HUES64 (cell line): ENCODE data around the gene ZNF441. TPM values are rescaled to one million over a fixed set of nuclear protein-coding genes. Genes with fewer than 3 reads are reported as not detected.

ENCODE experiments used
- H3K27ac ChIP-seq: 2 replicates; pipeline ENCODE4 v1.7.0; 2013; ENCODE audit warnings: low read depth, low read length, inconsistent platforms
- H3K27me3 ChIP-seq: 2 replicates; pipeline ENCODE4 v1.6.1; 2013; ENCODE audit warnings: mild to moderate bottlenecking, low read length; ENCODE audit not compliant: insufficient read depth
- H3K36me3 ChIP-seq: 2 replicates; pipeline ENCODE4 v1.6.1; 2013; ENCODE audit warnings: mild to moderate bottlenecking, low read length; ENCODE audit not compliant: insufficient read depth
- H3K4me1 ChIP-seq: 2 replicates; pipeline ENCODE4 v1.6.1; 2013; ENCODE audit warnings: mild to moderate bottlenecking, low read length, moderate library complexity; ENCODE audit not compliant: insufficient read depth
- H3K4me3 ChIP-seq: 2 replicates; pipeline ENCODE4 v1.5.1; 2013; ENCODE audit warnings: mild to moderate bottlenecking, low read length, moderate library complexity
- H3K9ac ChIP-seq: 2 replicates; pipeline ENCODE4 v1.6.1; 2013; ENCODE audit warnings: mild to moderate bottlenecking, low read depth, low read length
- H3K9me3 ChIP-seq: 2 replicates; pipeline ENCODE4 v1.6.1; 2013; ENCODE audit warnings: low read depth, low read length; ENCODE audit not compliant: insufficient read depth
- WGBS: fragments of 150-250, 120-280 bp; methylation state at CpG from one replicate; pipeline ENCODE4 v1.1.7; 2013; ENCODE audit warnings: missing lambda C conversion rate; 5-methylcytosine and 5-hydroxymethylcytosine counted together
- polyA plus RNA-seq, 2 experiments: library from polyadenylated mRNA; stranded (reverse); fragments of 50-300 nt; gene quantifications; one replicate each; pipeline ENCODE4 v1.2.3, GENCODE V29; 2013

ZNF441 gene
- 1.3 TPM for polyA plus RNA-seq (2013, experiment 1 of 2)
- polyA plus RNA-seq (2013, experiment 2 of 2): 1.5 TPM

DNA sequence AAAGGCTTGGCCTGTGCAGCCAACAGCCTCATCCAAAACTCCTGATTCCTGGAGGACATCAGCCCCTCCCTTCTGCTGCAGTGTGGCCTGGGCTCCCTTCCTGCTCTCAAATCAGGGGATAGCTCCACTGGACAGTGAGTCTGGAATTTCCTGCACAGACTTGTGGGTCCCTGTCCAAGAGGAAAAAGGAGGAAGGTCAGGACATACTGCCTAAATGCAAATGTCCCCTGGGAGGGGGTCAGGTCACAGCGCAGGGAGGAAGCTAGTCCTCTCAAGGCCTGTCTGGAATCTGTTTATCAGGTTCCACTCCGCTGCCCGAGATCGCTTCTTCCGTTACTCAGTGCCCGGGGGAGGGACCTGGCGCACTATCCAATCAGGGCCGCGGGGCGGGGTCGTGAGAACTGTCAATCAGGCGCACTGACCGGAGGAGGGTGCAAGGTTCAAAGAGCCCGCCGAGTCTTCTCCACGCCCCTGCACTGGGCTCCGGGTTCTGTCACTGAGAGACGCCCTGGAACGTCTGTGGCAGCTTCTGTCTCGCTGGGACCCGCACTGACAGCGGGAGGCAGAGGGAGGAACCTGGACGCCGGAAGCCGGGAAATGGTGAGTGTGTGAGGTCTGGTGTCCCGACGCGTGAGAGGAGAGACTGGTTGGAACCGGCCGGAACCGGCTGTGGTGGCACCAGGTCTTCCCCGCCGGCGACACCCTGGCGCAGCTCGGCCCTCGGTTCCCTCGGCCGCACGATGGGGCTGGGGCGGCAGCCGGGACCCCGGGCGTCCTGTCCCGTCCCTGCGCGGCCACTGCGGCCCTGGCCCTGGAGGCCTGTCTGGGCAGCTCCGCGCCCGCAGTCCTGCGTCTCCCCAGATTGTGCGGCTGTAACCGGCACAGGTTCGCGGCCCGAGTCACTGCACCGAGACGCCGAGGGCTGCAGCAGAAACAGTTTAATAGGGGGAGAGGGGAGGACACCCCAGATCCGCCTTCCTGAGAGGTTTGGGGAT, at the start of gene ZNF441:
Gene ZNF441 (plus strand): TSS at position 404 of the 995 bp plus-strand sequence. CDS start 194 bp downstream, at position 598.
- WGBS: 2% methylated on average over 61 of the region's 61 CpGs

DNA sequence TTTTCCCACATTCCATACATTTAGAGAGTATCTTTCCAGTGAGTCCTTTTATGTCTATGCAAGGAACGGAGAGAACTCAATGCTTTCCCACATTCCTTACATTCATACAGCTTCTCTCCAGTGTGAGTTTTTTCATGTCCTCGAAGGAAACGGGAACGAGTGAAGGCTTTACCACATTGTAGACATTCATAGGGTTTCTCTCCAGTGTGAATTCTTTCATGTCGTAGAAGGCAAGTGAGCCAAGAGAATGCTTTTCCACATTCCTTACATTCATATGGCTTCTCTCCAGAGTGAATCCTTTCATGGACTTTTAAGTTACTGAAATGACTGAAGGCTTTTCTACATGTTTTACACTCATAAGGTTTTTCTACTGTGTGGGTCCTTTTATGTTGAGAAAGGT, 45.1 kb upstream of the ZNF441 start:
- 95% methylated on average over 5 of the region's 5 CpGs for WGBS
- H3K27me3 ChIP-seq: no peaks in the 10 kb centered on the region
- no peak overlapping the region for H3K4me3 ChIP-seq
- peaks cover 40% of the 10 kb centered on the region for H3K36me3 ChIP-seq
- H3K4me1 ChIP-seq: no peaks in the 10 kb centered on the region
- no peak overlapping the region for H3K9ac ChIP-seq
- H3K9me3 ChIP-seq: peaks cover 34% of the 10 kb centered on the region
- no peak overlapping the region for H3K27ac ChIP-seq

More for the DNA sequence above, at the start of gene ZNF441:
- Histone ChIP-seq H3K27me3 (peaks cover 29% of the 10 kb centered on the region), H3K9ac (peak within 1 kb of the TSS; percentile 60), H3K4me1 (no peaks in the 10 kb centered on the region), H3K36me3 (no peaks in the 10 kb centered on the region), H3K27ac (no peak within 1 kb of the TSS), H3K4me3 (peak within 1 kb of the TSS; percentile 65), H3K9me3 (0 out of 2 replicates have a peak, but pooled peaks cover 12% of the 10 kb centered on the region)

DNA sequence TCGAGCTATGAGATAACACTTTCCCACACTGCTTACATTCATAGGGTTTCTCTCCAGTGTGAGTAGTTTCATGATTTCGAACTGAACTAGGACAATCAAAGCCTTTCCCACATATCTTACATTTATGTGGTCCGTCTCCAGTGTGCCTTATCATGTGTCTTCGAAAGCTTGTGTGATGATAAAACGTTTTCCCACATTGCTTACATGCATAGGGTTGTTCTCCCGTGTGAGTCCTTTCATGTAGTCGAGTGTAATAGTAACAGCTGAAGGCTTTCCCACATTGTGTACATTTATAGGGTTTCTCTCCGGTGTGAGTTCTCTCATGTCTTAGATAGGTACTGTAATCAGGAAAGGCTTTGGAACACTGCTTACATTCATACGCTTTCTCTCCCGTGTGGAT, 44.4 kb upstream of the ZNF441 start:
- Histone ChIP-seq H3K9me3 (peaks cover 34% of the 10 kb centered on the region), H3K9ac (no peak overlapping the region), H3K27ac (no peak overlapping the region), H3K36me3 (peaks cover 40% of the 10 kb centered on the region), H3K4me1 (no peaks in the 10 kb centered on the region), H3K4me3 (no peak overlapping the region), H3K27me3 (no peaks in the 10 kb centered on the region)
- WGBS: 96% methylated on average over 10 of the region's 10 CpGs

DNA sequence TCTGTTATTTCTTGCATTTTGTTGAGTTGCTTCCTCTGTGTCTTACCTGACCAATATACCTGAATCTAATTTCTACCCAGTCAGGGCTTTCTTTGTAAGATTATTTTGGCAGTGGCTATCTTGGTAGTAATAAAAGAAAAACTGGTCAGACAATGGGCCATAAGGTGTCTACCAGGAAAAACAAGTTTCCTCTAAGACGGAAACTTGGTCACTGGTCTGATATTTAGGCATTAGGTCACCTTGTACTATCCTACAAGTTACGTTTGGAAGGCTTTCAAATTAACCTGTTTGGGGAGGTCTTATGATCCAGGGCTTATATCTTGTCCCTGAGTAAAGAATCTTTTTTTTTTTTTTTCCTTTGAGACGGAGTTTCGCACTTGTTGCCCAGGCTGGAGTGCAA, 37.2 kb upstream of the ZNF441 start:
- Histone ChIP-seq H3K4me1 (no peaks in the 10 kb centered on the region), H3K27me3 (no peaks in the 10 kb centered on the region), H3K36me3 (peaks cover 6% of the 10 kb centered on the region; the same call in 1 of the 2 replicates), H3K9me3 (no peaks in the 10 kb centered on the region), H3K27ac (no peak overlapping the region), H3K9ac (no peak overlapping the region), H3K4me3 (no peak overlapping the region)
- 96% methylated on average over 4 of the region's 4 CpGs for WGBS

DNA sequence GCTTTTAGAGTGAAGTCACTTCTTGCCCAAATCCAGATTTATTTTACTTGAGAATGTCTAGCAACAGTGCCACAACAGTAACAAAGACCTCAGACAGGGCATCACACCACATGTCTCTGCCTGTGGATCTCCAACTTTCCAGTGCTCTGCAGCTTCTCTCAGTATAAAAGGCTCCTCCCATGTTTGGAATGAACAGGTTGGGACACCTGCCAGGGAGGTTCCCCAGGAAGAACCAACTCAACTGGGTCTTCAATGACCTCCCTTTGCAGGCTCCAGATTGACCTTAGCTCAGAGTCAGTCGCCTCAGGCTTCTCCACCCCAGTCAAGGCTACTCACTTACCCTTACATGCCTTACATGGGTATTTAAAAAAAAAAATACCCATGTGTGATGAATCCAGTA, 31.4 kb upstream of the ZNF441 start:
- no peaks in the 10 kb centered on the region for H3K36me3 ChIP-seq
- 92% methylated on average over 1 of the region's 1 CpG for WGBS
- no peak overlapping the region for H3K27ac ChIP-seq
- H3K9me3 ChIP-seq: no peaks in the 10 kb centered on the region
- H3K4me3 ChIP-seq: no peak overlapping the region
- H3K9ac ChIP-seq: no peak overlapping the region
- peaks cover 24% of the 10 kb centered on the region for H3K27me3 ChIP-seq
- H3K4me1 ChIP-seq: peaks cover 9% of the 10 kb centered on the region; the same call in 1 of the 2 replicates

DNA sequence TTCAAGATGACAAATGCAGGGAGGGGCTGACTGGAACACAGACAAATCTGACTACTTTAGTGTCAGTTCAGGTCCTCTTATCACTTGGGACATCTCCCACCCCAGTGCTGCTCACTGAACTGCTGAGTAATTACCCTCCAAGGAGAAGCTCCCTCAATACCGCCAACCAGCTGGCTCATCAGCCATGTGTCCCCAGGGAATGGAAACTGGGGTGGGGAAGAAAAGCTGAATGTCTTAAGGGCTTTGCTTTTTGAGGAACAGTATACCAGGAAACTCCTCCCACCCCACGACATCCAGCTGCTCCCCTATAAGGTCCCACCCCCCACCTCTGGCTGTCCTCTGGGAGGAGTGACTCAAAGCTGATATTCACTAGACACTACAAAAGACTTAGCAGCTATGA, 30.1 kb upstream of the ZNF441 start:
- 65% methylated on average over 1 of the region's 2 CpGs for WGBS
- H3K9ac ChIP-seq: no peak overlapping the region
- H3K27me3 ChIP-seq: peaks cover 32% of the 10 kb centered on the region
- no peaks in the 10 kb centered on the region for H3K36me3 ChIP-seq
- no peak overlapping the region for H3K4me3 ChIP-seq
- no peak overlapping the region for H3K27ac ChIP-seq
- H3K4me1 ChIP-seq: peaks cover 9% of the 10 kb centered on the region; the same call in 1 of the 2 replicates
- no peaks in the 10 kb centered on the region for H3K9me3 ChIP-seq

DNA sequence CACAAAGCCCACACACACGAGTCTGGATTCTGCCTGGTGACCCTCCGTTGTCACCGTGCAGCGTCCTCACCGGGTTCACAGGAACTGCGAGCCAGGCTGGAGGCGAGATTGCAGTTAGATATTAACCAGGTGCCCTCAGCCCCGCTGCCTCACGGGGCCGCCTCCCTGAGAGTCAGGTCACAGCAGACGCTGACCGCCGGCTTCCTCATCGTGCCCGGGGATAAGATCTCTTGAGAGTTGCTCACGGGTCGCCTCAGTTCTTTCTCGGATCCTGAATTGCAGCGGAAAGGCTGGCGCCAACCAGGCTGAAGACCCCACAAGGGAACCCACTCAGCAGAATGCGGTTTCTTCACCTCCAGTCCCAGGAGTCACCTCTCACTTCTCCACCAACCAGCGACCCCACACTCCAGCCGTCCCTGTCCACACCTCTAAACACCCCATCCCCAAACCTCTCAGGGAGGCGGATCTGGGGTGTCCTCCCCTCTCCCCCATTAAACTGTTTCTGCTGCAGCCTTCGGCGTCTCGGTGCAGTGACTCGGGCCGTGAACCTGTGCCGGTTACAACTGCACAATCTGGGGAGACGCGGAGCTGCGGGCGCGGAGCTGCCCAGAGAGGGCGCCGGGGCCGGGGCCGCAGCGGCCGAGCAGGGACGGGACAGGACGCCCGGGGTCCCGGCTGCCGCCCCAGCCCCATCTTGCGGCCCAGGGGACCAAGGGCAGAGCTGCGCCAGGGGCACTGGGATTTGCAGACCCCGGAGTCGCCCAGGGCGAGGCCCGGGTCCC, 28.6 kb upstream of the ZNF441 start:
- Histone ChIP-seq H3K36me3 (no peaks in the 10 kb centered on the region), H3K9ac (peak overlapping the region; percentile 55), H3K4me1 (peaks cover 9% of the 10 kb centered on the region; the same call in 1 of the 2 replicates), H3K4me3 (peak overlapping the region; percentile 76), H3K9me3 (no peaks in the 10 kb centered on the region), H3K27me3 (peaks cover 32% of the 10 kb centered on the region), H3K27ac (no peak overlapping the region)
- 1% methylated on average over 52 of the region's 52 CpGs for WGBS

DNA sequence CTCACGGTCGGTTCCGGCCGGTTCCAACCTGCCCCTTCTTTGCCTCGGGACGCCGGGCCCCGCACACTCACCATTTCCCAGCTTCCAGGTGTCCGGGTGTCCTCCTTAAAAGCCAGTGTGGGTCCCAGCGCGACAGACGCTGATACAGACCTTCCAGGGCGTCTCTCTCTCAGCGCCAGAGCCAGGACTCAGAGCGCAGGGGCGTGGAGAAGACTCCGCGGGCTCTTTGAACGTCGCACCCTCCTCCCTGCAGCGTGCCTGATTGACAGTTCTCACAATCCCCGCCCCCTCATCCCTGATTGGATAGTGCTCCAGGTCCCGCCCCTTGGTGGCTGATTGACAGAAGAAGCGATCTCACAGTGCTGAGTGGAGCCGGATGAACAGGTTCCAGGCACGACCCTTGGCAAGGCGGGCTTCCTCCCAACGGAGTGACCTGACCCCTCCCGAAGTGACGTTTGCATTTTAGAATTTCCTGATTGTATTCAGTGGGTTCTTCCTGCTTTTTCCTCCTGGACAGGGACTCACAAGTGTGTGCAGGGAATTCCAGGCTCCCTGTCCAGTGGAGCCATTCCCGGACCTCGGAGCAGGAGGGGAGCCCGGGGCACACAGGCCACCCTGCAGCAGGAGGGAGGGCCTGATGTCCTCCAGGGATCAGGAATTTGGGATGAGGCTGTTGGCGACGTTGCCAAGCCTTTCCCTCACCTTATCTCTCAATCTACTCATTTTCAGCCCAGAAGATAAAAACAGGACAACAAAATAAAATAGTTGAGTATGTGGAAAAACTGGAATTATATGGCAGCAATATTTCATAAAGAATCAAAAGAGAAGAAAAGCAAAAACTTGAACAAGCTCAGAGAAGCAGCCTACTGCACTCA, 27.8 kb upstream of the ZNF441 start, which contains the start of gene ZNF823:
Gene ZNF823 (minus strand): TSS at position 201 of the 875 bp plus-strand sequence. CDS start 127 bp downstream, at position 74.
- WGBS: under 1% methylated on average over 33 of the region's 35 CpGs
- H3K27me3 ChIP-seq: peaks cover 32% of the 10 kb centered on the region
- no peak within 1 kb of the TSS; the same call in 1 of the 2 replicates for H3K27ac ChIP-seq
- H3K9ac ChIP-seq: peak within 1 kb of the TSS; percentile 59
- no peaks in the 10 kb centered on the region for H3K36me3 ChIP-seq
- H3K4me3 ChIP-seq: peak within 1 kb of the TSS; percentile 76
- peaks cover 9% of the 10 kb centered on the region; the same call in 1 of the 2 replicates for H3K4me1 ChIP-seq
- no peaks in the 10 kb centered on the region for H3K9me3 ChIP-seq

DNA sequence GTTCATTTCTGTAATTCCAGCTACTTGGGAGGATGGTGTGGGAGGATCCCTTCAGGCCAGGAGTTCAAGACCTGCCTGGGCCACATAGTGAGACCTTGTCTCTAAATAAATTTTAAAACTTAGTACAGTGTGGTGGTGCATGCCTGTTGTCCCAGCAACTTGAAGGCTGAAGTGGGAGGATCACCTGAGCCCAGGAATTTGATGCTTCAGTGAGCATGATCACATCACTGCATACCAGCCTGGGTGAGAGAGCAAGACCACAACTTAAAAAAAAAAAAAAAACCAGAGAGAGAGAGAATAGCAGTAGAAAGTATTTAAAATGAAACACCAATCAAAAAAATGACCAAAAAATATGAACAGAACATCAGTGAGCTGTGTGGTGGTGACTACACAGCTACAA, 20.9 kb upstream of the ZNF441 start:
- no peaks in the 10 kb centered on the region for H3K4me1 ChIP-seq
- no peak overlapping the region for H3K9ac ChIP-seq
- no peak overlapping the region for H3K4me3 ChIP-seq
- H3K27me3 ChIP-seq: peaks cover 5% of the 10 kb centered on the region; the same call in 1 of the 2 replicates
- no peaks in the 10 kb centered on the region for H3K36me3 ChIP-seq
- peaks cover 32% of the 10 kb centered on the region for H3K9me3 ChIP-seq
- no peak overlapping the region for H3K27ac ChIP-seq

DNA sequence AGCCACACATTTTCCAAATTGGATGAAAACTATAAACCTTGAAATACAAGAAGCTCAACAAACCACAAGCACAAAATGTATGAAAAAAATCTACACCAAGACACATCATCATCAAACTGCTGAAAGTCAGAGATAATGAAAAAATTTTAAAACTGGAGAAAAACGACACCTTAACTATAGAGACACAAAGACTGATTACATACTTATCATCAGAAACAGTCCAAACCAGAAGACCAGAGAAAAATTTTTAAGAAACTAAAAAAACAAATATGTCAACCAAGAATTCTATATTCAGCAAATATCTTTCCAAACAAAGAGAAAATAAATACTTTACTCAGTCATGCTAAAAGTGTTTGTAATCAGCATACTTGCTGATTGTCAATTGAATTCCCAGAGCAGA, 19.5 kb upstream of the ZNF441 start:
- Histone ChIP-seq H3K4me3 (no peak overlapping the region), H3K36me3 (no peaks in the 10 kb centered on the region), H3K27me3 (no peaks in the 10 kb centered on the region), H3K4me1 (no peaks in the 10 kb centered on the region), H3K9ac (no peak overlapping the region), H3K27ac (no peak overlapping the region), H3K9me3 (peaks cover 41% of the 10 kb centered on the region)
- WGBS: 77% methylated on average over 1 of the region's 1 CpG
